Stimulated activated CD4-positive, alpha-beta T cell treated with anti-CD3 and anti-CD28 coated beads, Interleukin-4, amount 100 ng/mL, for 48 hours (primary cell): ENCODE measurements around the gene OR2AG2.

Experiments
- DNase-seq, 2 donors: peaks; one replicate each; pipeline ENCODE4 v3.0.0-alpha.2; 2020; ENCODE audit warnings: low read depth in 2 of 2

The OR2AG2 gene

DNA sequence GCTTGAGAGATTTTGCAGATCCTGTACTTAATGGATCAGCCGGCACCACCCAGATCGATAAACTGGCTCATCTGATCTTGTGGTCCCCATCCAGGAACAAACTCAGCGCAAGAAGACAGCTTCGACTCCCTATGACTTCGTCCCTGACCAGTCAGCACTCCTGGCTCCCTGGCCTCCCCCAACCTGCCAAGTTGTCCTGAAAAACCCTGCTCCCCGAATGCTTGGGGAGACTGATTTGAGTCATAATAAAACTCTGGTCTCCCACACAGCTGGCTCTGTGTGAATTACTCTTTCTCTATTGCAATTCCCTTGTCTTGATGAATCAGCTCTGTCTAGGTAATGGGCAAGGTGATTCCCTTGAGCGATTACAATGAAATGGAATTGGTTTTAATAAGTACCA, 29.5 kb downstream of the OR2AG2 start:
- DNase-seq = no peak

DNA sequence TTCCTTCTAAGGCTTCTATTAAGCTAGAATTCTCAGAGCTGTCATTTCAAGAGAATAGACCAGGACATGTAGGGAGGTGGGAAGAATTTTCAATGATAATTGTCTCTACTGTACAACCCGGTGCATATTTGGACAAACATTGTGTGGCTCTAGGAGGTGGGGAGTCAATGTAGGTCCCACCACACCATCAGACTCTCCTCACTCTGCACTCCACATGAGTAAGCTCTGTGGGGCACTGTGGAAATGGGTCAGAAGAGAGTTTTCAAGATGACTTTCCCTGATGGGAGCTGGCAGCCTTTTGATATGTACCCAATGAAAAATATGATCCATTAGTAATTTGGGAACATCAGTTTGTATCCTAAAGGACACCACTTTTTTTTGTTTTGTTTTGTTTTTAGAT, 33.2 kb downstream of the OR2AG2 start:
- no peak for DNase-seq

- DNase-seq = peak; percentile 38 to 56
Measured at GRCh38 chr11:6737872-6738466, 33.8 kb downstream of the OR2AG2 start.

DNA sequence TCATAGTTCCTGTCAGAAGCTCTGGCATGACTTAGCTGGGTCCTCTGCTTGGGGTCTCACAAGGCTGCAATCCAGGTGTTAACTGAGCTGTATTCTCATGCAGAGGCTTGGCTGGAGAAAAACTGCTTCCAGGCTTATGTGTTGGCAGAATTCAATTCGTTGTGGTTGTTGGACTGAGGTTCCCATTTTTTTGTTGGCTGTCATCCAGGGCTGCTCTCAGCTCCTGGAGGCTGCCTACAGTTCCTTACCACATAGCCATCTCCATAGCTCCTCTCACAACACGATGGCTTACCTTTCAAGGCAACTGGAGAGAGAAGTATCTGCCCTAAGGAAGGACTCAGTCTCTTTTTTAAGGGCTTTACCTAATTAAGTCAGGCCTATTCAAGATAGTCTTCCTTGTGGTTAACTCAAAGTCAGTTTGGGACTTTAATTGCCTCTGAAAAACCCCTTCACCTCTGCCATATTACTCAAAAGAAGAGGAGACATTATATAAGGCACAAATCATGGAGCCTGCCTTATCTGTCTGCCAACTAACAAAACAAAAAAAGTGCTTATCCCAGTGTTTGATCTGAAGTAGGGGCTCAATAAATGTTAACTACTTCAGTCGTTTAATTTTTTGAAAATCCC, 35.2 kb downstream of the OR2AG2 start:
- DNase-seq = no peak

- DNase-seq = no peak
Measured at GRCh38 chr11:6735306-6735705, 36.5 kb downstream of the OR2AG2 start.

GRCh38 chr11:6734616-6735015, 37.2 kb downstream of the OR2AG2 start:
- DNase-seq = no peak

DNA sequence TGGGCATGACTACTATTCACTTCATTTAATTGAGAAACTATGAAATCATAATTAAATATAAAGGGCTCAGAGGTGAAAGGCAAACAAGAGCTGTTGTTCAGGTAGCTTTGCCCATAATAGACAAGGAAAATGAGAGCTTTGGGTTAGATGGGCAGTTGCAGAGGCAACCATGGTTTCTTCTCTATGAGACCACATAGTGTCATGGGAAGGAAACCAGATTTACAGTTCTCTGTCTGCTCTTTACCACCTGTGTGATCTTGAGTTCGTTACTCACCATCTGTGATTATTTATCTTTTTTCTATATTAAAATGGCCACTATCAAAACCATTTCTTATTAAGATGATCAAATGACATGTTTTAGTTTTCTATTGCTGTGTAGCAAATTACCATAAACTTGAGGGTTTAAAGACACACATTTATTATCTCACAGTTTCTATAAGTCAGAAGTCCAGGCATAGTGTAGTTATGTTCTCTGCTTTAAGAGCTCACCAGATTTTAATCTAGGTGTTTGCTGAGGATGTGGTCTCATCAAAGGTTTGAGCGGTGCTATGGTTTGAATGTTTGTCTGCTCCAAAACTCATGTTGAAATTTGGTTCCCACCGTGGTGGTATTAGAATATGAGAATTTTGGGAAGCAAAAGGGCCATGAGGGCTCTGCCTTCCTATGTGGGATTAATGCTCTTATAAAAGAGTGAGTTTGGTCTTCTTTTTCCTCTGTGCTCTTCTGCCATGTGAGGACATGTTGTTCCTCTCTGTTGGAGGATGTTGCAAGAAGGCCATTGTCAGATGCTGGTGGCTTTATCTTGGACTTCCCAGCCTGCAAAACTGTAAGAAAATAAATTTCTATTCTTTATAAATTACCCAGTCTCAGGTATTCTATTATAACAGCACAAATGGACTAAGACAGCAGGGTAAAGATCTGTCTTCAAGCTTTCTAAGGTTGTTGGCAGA, 38.2 kb downstream of the OR2AG2 start:
- DNase-seq = no peak

DNA sequence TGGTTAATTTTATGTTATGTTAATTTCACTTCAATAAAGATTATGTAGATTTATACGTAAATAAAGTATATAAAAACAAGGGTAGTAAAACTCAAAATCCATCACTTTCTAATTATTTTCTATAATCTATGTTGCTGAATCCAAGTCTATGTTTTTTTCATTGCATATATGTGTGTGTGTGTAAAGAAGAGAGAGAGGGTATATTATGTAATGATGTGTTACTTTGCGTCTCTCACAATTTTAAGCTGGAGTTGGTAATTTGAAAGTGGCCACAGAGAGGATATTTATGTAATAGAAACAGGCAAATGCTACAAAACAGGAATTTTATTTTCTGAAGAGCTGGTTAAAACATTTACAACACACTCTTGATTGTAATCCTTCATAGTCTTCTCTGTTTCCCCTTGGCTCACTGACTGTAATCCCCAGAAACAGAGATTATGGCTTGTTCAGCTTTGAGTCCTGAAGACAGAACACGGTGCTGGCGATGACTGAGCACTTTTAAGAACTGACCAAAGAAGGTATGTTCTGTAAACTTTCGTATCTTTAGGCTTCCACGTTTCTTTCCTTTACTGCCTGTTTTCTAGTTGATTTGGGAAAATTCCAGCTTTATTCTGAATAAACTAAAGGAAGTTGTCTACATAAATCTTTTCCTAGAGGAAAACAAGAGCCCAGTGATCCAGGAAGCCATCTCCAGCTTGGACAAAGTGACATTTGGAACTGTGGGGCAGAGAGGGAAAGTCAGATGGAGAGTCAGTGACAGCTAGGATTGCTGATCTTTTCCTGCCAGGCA, 43.6 kb downstream of the OR2AG2 start:
- DNase-seq = no peak

DNA sequence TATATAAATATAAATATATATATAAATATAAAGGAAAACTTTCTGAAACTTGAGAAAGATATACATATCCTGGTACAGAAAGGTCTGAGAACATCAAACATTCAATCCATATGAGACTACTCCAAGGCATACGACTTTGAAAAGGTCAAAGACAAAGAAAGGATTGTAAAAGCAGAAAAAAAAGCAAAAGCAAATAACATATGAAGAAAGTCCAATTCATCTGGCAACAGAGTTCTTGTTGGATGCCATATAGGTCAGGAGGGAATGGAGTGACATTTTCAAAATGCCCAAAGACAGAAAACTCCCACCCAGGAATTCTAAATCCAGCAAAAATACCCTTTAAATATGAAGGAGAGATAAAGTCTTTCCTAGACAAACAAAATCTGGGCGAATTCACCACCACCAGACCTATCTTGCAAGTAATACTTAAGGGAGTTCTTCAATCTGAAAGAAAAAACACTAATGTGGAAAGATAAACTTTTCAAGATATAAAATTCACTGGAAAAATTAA, 46.3 kb downstream of the OR2AG2 start:
- no peak for DNase-seq

GRCh38 chr11:6724013-6724412, 47.8 kb downstream of the OR2AG2 start:
- no peak for DNase-seq

DNA sequence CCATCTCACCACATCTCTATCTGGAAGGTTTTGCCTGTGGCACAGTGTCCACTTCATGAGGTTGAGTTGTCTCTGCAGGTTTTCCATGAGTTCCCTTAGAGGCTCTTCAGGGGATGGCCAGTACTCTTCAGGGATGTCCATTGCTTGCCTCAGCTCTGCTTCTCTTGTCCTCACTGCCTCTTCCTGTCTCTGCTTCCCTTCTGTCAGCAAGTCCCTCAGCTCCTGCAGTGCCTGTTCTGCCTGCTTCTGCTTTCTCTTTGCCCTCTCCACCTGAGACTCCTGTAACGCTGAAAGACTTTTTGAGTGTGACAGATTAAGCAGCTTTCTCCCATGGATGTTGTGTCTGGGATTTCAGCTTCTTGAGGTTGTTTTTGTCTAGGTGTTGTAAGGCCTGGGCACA, 50.4 kb downstream of the OR2AG2 start:
- no peak for DNase-seq

DNA sequence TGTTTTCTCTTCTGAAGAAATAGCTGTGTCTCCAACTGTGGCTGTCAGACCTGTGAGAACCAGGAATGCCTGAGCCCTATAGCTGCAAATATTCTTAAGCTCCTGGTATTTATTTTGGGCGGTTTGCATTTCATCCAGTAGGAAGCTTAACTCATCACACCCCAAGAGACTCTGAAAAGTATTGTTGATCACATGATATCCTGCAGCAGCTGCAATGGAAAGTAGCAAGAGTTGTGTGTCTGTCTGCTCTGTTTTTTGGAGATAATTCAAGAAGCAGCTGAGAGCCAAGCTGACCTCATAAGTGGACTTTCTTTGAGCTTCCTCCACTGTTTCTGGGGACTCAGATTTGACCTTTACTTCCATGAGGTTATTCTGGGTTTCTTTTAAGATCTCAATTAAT, 52.2 kb downstream of the OR2AG2 start:
- DNase-seq = no peak

- DNase-seq = no peak
Measured at GRCh38 chr11:6717426-6717825, 54.4 kb downstream of the OR2AG2 start.
